Stimulated activated CD8-positive, alpha-beta memory T cell treated with anti-CD3 and anti-CD28 coated beads, Interleukin-4, amount 100 ng/mL, for 24 hours (primary cell): ENCODE measurements around the gene CD109.

Experiments
- DNase-seq: peaks from one replicate; pipeline ENCODE4 v3.0.0-alpha.2; 2020; ENCODE audit warnings: low read depth

CD109 gene

GRCh38 chr6:73727114-73727513 lies 31.1 kb downstream of the CD109 start:
- no peak for DNase-seq

DNA sequence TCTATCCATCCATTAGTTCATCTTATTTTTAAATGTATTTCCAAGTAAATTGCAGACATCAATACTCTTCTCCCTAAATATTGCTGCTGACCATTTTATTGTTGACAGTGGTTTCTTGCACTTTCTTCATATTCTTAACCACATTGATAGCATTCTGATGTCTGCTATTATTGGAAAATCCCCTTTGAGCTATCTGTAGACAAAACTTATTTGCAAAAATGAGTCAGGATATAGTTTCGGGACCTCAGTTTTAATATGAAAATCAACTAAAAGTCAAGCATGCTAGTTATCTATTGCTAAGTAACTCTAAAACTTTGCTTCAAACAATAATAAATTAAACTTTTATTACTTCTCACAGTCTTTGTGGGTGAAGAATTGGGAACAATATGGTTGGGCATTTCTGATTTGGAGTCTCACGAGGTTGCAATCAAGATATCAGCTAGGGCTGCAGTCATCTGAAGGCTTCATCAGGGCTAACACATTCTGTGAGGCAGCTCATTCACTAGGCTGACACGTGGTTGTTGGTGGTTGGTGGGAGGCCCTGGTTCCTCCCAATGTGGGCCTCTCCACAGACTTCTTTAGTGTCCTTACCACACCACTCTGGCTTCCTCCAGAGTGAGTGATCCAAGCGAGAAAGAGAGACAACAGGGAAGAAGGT lies 32.7 kb downstream of the CD109 start:
- DNase-seq, result no peak

GRCh38 chr6:73731285-73731684 lies 35.3 kb downstream of the CD109 start:
- no peak for DNase-seq

DNA sequence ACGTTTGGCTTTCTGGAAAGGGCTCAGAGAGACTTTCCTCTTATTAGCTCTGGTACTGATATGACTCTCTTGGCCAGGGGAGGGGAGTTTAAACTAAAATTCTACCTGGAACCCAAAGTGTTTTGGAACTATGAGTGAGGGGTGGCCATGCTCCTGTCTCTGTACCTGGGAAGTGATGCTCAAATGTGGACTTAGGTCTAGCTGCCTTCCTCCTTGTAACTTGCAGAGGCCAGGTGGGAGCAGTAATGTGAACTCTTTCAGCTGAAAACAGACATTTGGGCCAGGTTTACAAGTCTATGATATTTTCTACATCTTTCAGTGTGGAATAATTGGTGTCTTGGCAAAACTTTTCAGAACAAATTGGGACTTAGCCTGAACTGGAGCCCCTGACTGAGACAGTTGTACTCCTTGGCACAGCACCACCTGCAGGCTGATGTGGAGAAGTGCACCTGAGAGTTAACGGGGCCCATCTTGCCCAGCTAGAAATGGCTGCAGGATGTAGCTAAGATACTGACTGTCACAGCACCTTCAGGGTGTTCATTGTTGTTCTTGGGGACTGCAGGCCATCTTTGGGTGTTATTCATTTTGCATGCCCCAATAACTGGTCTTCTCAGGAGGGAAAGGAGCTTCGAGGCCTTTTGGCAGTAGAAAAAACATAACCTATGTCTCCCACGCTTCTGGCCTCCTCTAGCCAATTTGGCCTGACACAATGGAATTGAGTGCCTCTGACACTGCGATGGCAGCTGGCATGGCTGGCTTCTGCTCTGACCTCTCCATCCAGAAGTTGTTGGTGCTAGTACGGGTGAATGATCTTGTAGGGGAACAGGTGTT lies 37.1 kb downstream of the CD109 start:
- DNase-seq, result peak; percentile 44

DNA sequence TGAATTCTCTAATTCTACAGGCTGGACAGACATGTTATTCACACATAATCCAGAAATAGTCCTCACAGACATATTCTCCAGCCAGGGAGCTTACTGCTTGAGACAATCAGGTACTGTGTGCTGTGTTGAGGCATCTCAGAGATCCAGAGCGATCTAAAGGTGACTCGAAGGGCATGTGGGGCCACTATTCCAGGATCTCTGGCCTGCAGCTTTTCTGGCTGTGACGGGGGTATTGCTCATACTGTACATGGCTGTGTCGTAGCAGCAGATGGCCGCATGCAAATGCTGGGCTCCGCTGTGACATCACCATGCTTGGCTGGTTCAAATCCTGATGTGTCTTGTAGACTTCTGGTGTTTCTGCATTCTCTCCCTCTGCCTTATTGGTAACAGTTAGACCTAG lies 37.8 kb downstream of the CD109 start:
- no peak for DNase-seq

DNA sequence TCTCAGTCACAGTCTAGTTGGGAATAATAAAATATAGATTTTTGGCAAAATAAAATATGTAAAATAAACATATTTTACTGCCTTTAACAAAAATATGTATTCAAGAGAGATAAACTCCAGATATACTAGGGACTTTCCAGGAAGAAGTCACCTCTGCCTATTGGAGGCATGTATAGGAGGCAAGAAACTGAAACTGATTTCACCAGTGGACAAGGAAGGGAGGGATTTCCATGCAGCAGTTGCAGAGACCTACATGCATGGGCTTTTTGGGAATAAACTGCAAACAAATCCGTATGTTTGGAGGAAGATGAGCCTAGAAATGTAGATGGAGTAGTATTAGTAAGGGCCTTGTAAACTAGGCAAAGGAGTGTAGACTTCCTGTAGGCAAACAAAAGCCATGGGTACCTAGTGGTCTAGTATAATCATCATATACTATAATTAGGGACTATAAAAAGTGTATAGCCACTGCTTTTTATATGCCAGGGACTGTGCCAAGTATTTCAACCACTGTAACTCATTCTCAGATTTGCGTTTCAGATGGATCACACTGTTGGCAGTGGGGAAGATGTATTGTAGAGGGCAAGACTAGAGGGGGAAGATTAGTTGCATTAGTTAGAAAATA lies 38.9 kb downstream of the CD109 start:
- no peak for DNase-seq

DNA sequence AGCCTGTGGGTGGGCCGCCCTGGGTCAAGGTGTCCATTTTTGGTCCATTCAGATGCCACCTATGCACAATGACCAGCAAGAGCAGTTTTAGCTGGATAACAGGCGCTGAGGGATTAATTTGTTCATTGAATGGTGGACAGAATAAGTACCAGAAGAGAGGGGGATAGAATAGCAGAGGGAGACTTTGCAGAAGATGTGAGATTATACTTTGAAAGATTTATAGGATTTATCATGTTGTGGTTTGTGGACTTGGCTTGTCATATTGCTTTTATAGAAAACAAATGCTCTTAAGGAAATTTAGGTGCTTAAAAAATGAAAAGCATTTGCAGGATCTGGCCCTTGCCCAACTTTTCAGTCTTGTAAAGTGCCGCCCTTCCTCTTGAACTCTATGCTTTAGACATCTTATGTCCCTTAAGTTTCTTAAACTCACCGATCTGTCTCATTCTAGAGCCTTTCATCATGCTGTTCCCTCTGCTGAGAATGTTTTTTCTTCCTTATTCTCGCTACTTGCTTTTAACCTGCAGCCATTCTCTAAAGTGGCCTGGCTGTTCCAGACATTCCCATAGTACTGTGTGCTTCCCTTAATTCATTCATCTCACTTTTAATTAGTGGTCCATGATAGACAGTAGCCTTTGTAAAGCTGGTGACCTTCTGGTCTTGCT lies 42.5 kb downstream of the CD109 start:
- DNase-seq, result no peak

GRCh38 chr6:73739096-73739495 lies 43.1 kb downstream of the CD109 start:
- DNase-seq, result no peak

DNA sequence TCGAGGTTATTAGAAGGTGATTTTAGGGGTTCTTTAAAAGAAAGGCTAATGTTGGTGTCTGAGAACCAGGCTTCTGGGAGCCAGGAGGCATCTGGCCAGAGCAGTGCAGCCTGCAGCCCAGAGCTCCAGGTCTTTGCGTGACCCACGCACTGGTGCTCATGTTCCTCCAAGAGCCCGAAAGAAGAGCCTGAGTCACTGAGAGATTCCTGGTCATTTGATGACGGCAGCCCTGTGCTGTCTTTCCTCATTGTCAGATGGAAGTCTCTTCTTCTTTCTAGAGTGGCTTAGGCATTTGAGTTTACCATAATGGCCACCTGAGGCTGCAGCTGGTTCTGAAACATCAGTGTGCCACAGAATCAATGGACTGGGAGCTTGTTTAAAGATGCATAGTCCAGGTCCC lies 46.4 kb downstream of the CD109 start:
- no peak for DNase-seq

DNA sequence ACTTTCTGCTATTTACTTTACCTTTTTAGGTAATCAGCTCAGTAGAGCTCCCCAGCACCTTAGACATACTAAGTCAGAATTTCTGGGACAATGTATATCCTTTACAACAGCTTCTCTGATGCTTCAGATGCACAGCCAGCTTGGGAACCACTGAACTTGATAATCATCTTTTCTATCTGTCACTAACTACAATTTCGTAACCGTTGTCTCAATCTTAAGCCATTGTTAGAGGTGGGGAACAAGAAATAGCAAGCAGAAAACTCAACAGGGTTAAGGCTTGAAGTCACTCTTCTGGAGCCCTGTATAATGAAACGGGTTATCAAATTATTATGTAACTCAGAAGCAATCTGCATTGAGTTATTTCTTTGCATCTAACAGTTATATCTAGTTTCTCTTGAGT lies 47.1 kb downstream of the CD109 start:
- no peak for DNase-seq

- no peak for DNase-seq
Measured at GRCh38 chr6:73743556-73743955, 47.6 kb downstream of the CD109 start.

GRCh38 chr6:73746787-73747186 lies 50.8 kb downstream of the CD109 start:
- DNase-seq, result no peak

GRCh38 chr6:73747289-73747688 lies 51.3 kb downstream of the CD109 start:
- no peak for DNase-seq

GRCh38 chr6:73752943-73753342 lies 56.9 kb downstream of the CD109 start:
- DNase-seq, result no peak

DNA sequence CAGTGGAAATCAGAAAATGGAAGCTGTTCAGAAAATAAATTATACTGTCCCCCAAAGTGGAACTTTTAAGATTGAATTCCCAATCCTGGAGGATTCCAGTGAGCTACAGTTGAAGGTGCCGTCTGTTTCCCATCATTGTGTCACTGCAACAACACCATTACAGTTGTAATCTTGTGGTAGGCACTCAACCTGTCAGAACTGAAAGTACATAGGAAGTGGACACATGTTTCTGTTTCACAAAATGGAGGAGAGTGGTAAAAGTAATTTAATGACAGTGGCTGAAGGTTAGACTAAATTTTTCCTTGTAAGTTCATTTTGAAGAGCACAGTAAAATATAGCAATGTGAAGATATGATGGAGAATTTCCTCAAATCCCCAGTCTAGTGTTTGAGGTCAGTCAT lies 70.0 kb downstream of the CD109 start:
- no peak for DNase-seq

GRCh38 chr6:73768558-73768957 lies 72.6 kb downstream of the CD109 start:
- DNase-seq, result no peak

GRCh38 chr6:73769976-73770375 lies 74.0 kb downstream of the CD109 start:
- no peak for DNase-seq

- no peak for DNase-seq
Measured at GRCh38 chr6:73774311-73774774, 78.3 kb downstream of the CD109 start.

GRCh38 chr6:73779943-73780342 lies 83.9 kb downstream of the CD109 start:
- DNase-seq, result no peak

GRCh38 chr6:73782911-73783310 lies 86.9 kb downstream of the CD109 start:
- DNase-seq, result no peak

- DNase-seq, result no peak
Measured at GRCh38 chr6:73784726-73785505, 88.9 kb downstream of the CD109 start.

DNA sequence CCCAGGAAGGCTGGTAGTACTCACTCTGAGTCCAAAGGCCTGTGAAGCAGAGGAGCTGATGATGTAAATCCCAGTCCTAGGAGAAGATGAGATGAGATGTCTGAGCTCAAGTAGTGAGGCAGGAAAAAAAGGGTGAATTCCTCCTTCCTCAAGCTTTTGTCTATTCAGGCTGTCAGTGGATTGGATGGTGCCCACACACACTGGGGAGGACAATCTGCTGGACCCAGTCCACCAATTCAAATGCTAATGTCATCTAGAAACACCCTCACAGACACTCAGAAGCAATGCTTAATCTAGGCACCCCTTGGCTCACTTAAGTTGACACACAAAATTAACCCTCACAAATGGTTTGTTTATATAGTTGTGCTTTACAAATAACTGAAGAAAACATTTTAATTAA lies 94.6 kb downstream of the CD109 start:
- no peak for DNase-seq
